Measurements from ENCODE around the gene PRDM11.

DNA sequence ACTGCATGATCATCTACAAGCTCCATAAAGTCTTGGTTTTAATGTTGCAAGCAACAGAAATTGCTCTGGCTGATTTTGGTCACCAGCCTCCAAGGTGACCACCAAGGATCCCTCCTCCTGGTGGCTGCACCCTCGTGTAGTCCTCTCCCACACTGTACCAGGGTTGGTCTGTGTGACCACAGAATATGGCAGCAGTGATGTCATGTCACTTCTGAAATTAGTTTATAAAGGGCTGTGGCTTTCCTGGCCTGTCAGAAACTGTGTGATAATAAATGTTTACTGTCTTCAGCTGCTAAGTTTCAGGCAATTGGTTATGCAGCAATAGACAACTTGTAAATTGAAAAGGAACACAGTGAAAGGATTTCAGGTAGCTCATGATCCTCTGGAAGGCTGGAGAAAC, 5.3 kb upstream of the PRDM11 start:
- TF ChIP-seq POLR2A (IDR thresholded peaks at IDR 0.05) = no peak
- TF ChIP-seq, protein P1, sequence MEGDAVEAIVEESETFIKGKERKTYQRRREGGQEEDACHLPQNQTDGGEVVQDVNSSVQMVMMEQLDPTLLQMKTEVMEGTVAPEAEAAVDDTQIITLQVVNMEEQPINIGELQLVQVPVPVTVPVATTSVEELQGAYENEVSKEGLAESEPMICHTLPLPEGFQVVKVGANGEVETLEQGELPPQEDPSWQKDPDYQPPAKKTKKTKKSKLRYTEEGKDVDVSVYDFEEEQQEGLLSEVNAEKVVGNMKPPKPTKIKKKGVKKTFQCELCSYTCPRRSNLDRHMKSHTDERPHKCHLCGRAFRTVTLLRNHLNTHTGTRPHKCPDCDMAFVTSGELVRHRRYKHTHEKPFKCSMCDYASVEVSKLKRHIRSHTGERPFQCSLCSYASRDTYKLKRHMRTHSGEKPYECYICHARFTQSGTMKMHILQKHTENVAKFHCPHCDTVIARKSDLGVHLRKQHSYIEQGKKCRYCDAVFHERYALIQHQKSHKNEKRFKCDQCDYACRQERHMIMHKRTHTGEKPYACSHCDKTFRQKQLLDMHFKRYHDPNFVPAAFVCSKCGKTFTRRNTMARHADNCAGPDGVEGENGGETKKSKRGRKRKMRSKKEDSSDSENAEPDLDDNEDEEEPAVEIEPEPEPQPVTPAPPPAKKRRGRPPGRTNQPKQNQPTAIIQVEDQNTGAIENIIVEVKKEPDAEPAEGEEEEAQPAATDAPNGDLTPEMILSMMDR (IDR thresholded peaks at IDR 0.05 in 8 of 11, conservative IDR thresholded peaks at IDR 0.05 in 3 of 11) = no peak

Data from spleen (tissue), 7 donors.